Measurements from ENCODE around the gene DNAAF3. TPM values are rescaled to one million over a fixed set of nuclear protein-coding genes. Genes with fewer than 3 reads are reported as not detected.
A peak's percentile ranks its signal among the peaks of the same experiment; 100 is the strongest.

DNAAF3 gene
- total and polyA plus RNA-seq, 8 donors: 1.2 to 3.3 (median 2.6) TPM

- FAIRE-seq (no peak), DNase-seq (peak in 1 of 6 donors; percentile 39), ATAC-seq (no peak)
- intact Hi-C loops (cut with DNase I): no loop called here
- no peak overlapping the region for H3K27ac ChIP-seq
- H3K4me3 ChIP-seq: no peak overlapping the region
- no peak for TF ChIP-seq CTCF (IDR thresholded peaks at IDR 0.05)
- no peaks in the 10 kb centered on the region for H3K9me3 ChIP-seq
- no peaks in the 10 kb centered on the region for H3K4me1 ChIP-seq
- H3K27me3 ChIP-seq: peaks cover 0 to 1% (median 0%) of the 10 kb centered on the region in 4 donors
- H3K36me3 ChIP-seq: no peaks in the 10 kb centered on the region
- 62 to 67% methylated on average over 11 to 12 of the region's 12 CpGs for WGBS, 2 donors
Measured at GRCh38 chr19:55186080-55186479, 19.7 kb upstream of the DNAAF3 start.

- ATAC-seq: no peak
- Histone ChIP-seq H3K4me3 (no peak overlapping the region), H3K36me3 (no peaks in the 10 kb centered on the region), H3K27ac (no peak overlapping the region), H3K27me3 (peaks cover 0 to 33% (median 0%) of the 10 kb centered on the region in 4 donors), H3K4me1 (no peaks in the 10 kb centered on the region), H3K9me3 (no peaks in the 10 kb centered on the region)
- intact Hi-C loops (cut with DNase I): no loop called here
- FAIRE-seq: no peak
- 69 to 75% methylated on average over 20 of the region's 20 CpGs for WGBS, 2 donors
- no peak for TF ChIP-seq CTCF (IDR thresholded peaks at IDR 0.05)
- DNase-seq: peak in 1 of 6 donors; percentile 60
Measured at GRCh38 chr19:55181740-55182139, 15.3 kb upstream of the DNAAF3 start.

- WGBS, 2 donors: 1 to 3% methylated on average over 36 to 68 of the region's 68 CpGs
- ATAC-seq: peak; percentile 79 to 93 (median 84)
- no peak within 1 kb of the TSS for H3K27ac ChIP-seq
Measured at GRCh38 chr19:55179606-55180484, 13.4 kb upstream of the DNAAF3 start, which contains the start of gene SYT5. TSS of gene SYT5 (minus strand) at chr19:55180289. CDS start at chr19:55179041, 1,248 bp downstream.

GRCh38 chr19:55178781-55179599 is 12.6 kb upstream of the DNAAF3 start:
- ATAC-seq: peak; percentile 78 to 89 (median 85)
- FAIRE-seq: no peak
- intact Hi-C loops (cut with DNase I): no loop called here
- Histone ChIP-seq H3K36me3 (no peaks in the 10 kb centered on the region), H3K4me1 (no peaks in the 10 kb centered on the region), H3K27me3 (peaks cover 0 to 41% (median 7%) of the 10 kb centered on the region in 4 donors), H3K4me3 (peak overlapping the region in 3 of 4 donors; percentile 4 to 14 (median 5)), H3K27ac (no peak overlapping the region), H3K9me3 (no peaks in the 10 kb centered on the region)
- no peak for TF ChIP-seq CTCF (IDR thresholded peaks at IDR 0.05)
- DNase-seq: peak; percentile 68 to 94 (median 84)
- 7 to 8% methylated on average over 59 to 61 of the region's 61 CpGs for WGBS, 2 donors

More at GRCh38 chr19:55179606-55180484, 13.4 kb upstream of the DNAAF3 start, which contains the start of gene SYT5:
- H3K4me1 ChIP-seq: no peaks in the 10 kb centered on the region
- no peaks in the 10 kb centered on the region for H3K36me3 ChIP-seq
- H3K9me3 ChIP-seq: no peaks in the 10 kb centered on the region
- TF ChIP-seq CTCF (IDR thresholded peaks at IDR 0.05): no peak
- H3K27me3 ChIP-seq: peaks cover 0 to 41% (median 5%) of the 10 kb centered on the region in 4 donors
- DNase-seq (peak in 5 of 6 donors; percentile 38 to 81 (median 67)), FAIRE-seq (no peak)
- intact Hi-C loops (cut with DNase I): no loop called here
- peak within 1 kb of the TSS in 3 of 4 donors; percentile 4 to 14 (median 5) for H3K4me3 ChIP-seq

Data from pancreas (tissue), 10 donors.